Adipocyte (in vitro differentiated cells): ENCODE data around the gene C16orf89.

ENCODE experiments used
- DNase-seq: peaks from one replicate; pipeline ENCODE4 v3.0.0-alpha.2; 2015; ENCODE audit warnings: low read depth
- H3K27me3 ChIP-seq: replicated peaks from 2 replicates; pipeline ENCODE4 v1.7.0; 2013; ENCODE audit warnings: mild to moderate bottlenecking, low read length, moderate library complexity; ENCODE audit not compliant: control insufficient read depth, insufficient read depth
- H3K36me3 ChIP-seq: 2 replicates; pipeline ENCODE4 v1.7.0; 2013; ENCODE audit warnings: low read length, mild to moderate bottlenecking, moderate library complexity; ENCODE audit not compliant: control insufficient read depth, insufficient read depth, severe bottlenecking
- H3K4me1 ChIP-seq: 2 replicates; pipeline ENCODE4 v1.7.0; 2013; ENCODE audit warnings: mild to moderate bottlenecking, low read length, moderate library complexity; ENCODE audit not compliant: control insufficient read depth, insufficient read depth
- H3K4me3 ChIP-seq: 2 replicates; pipeline ENCODE4 v1.7.0; 2013; ENCODE audit warnings: mild to moderate bottlenecking, low read length, moderate library complexity
- H3K9ac ChIP-seq: 2 replicates; pipeline ENCODE4 v1.7.0; 2013; ENCODE audit warnings: mild to moderate bottlenecking, low read length, moderate library complexity
- H3K9me3 ChIP-seq: 2 replicates; pipeline ENCODE4 v1.7.0; 2013; ENCODE audit warnings: mild to moderate bottlenecking, low read length, moderate library complexity; ENCODE audit not compliant: control insufficient read depth

The C16orf89 gene

GRCh38 chr16:5034167-5034523, 31.6 kb downstream of the C16orf89 start:
- no peak for DNase-seq
- no peaks in the 10 kb centered on the region for H3K36me3 ChIP-seq
- peak overlapping the region; percentile 89 for H3K9ac ChIP-seq
- H3K9me3 ChIP-seq: no peaks in the 10 kb centered on the region
- peaks cover 12% of the 10 kb centered on the region for H3K4me1 ChIP-seq
- peaks cover 7% of the 10 kb centered on the region for H3K27me3 ChIP-seq
- H3K4me3 ChIP-seq: peak overlapping the region; percentile 91

DNA sequence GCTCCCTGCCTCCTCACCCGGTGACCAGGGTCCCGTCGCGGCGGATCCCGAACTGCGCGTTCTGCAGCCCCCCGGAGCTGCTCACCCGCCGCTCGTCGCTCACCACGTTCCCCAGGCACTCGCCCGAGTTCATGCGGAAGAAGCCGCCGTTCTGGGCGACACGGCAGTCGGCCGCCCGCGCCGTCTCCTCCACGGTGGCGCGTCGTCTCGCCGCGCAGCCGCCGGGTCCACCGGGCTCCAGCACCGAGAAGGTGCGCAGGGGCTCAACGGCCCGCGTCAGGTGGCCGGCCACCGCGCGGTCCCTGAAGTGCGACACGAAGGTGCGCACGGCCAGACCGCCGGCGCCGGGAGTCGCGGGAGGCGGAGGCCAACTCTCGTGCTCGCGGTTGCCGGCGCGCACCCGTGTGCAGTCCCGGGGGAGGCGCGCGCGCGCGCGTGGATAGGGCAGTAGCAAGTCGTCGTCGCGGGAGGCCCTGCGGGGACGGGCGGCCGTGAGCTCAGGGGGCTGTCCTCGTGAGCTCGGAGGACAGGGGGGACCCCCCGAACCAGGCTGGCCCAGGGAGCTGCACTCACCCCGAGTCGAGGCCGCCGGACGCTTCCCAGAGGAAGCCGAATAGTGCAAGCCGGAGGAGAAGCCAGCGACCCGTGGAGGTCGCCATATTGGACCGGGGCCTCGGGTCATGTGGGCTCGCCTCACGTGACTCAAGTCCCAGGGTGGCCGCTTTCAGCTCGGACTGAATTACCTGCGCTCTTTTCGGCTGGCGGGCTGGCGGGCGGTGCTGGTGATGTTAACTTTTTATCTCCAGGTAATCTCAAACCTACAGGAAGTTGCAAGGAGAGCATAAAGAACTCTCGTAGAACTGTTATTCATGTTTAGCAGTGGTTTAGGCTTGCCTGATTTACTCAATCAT, 32.2 kb downstream of the C16orf89 start, which contains the start of gene NAGPA:
TSS of gene NAGPA (minus strand) at position 680 of the 911 bp plus-strand sequence. CDS start at position 659, 21 bp downstream.
- peaks cover 12% of the 10 kb centered on the region for H3K4me1 ChIP-seq
- no peaks in the 10 kb centered on the region for H3K36me3 ChIP-seq
- peaks cover 7% of the 10 kb centered on the region for H3K27me3 ChIP-seq
- H3K4me3 ChIP-seq: peak within 1 kb of the TSS; percentile 91
- H3K9me3 ChIP-seq: no peaks in the 10 kb centered on the region
- DNase-seq: peak; percentile 90
- H3K9ac ChIP-seq: peak within 1 kb of the TSS; percentile 89

- H3K4me3 ChIP-seq: peak overlapping the region; percentile 91
- H3K27me3 ChIP-seq: peaks cover 4% of the 10 kb centered on the region
- H3K36me3 ChIP-seq: no peaks in the 10 kb centered on the region
- no peak for DNase-seq
- no peaks in the 10 kb centered on the region for H3K9me3 ChIP-seq
- peak overlapping the region; percentile 89 for H3K9ac ChIP-seq
- H3K4me1 ChIP-seq: peaks cover 12% of the 10 kb centered on the region
These were observed 33.0 kb downstream of the C16orf89 start for GRCh38 chr16:5032748-5033167.

DNA sequence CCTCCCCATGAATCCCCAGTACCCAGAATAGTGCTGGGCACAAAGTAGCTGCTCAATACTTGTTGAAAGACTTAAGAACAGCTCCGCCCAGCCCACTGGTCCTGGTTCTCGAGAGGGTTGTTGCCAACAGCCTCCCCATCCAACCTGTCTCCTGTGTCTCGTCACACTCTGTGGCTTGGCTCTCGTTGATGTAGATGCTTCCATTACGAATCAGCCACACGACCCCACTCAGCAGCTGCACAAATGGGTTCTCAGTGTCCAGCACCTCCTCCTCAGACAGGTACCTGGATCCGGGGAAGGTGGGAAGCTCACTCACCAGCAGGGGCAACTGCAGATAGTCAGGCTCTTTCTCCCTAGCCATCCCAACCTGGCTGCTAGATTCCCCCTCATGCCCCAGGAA, 34.2 kb downstream of the C16orf89 start:
- Histone ChIP-seq H3K4me3 (no peak overlapping the region), H3K9me3 (no peaks in the 10 kb centered on the region), H3K9ac (no peak overlapping the region), H3K4me1 (peaks cover 12% of the 10 kb centered on the region), H3K36me3 (no peaks in the 10 kb centered on the region), H3K27me3 (peaks cover 3% of the 10 kb centered on the region)
- no peak for DNase-seq

- Histone ChIP-seq H3K9ac (no peak overlapping the region), H3K9me3 (no peaks in the 10 kb centered on the region), H3K27me3 (no peaks in the 10 kb centered on the region), H3K4me1 (peaks cover 12% of the 10 kb centered on the region), H3K36me3 (no peaks in the 10 kb centered on the region), H3K4me3 (no peak overlapping the region)
- DNase-seq: no peak
These were observed 35.4 kb downstream of the C16orf89 start for GRCh38 chr16:5030251-5030870.

GRCh38 chr16:5028950-5029475, 36.7 kb downstream of the C16orf89 start:
- no peaks in the 10 kb centered on the region for H3K9me3 ChIP-seq
- H3K4me1 ChIP-seq: peaks cover 7% of the 10 kb centered on the region
- no peaks in the 10 kb centered on the region for H3K27me3 ChIP-seq
- no peak for DNase-seq
- H3K36me3 ChIP-seq: no peaks in the 10 kb centered on the region
- H3K4me3 ChIP-seq: no peak overlapping the region
- H3K9ac ChIP-seq: no peak overlapping the region

- Histone ChIP-seq H3K27me3 (peaks cover 2% of the 10 kb centered on the region), H3K36me3 (no peaks in the 10 kb centered on the region), H3K9me3 (no peaks in the 10 kb centered on the region), H3K9ac (no peak overlapping the region), H3K4me1 (peaks cover 1% of the 10 kb centered on the region), H3K4me3 (no peak overlapping the region)
- no peak for DNase-seq
These were observed 38.1 kb downstream of the C16orf89 start for GRCh38 chr16:5027575-5028235.

- no peak overlapping the region for H3K4me3 ChIP-seq
- H3K9ac ChIP-seq: no peak overlapping the region
- no peaks in the 10 kb centered on the region for H3K4me1 ChIP-seq
- peaks cover 7% of the 10 kb centered on the region for H3K27me3 ChIP-seq
- H3K9me3 ChIP-seq: no peaks in the 10 kb centered on the region
- no peaks in the 10 kb centered on the region for H3K36me3 ChIP-seq
- DNase-seq: no peak
These were observed 38.7 kb downstream of the C16orf89 start for GRCh38 chr16:5027086-5027485.

GRCh38 chr16:5026664-5027063, 39.1 kb downstream of the C16orf89 start:
- DNase-seq: no peak
- Histone ChIP-seq H3K9ac (no peak overlapping the region), H3K36me3 (no peaks in the 10 kb centered on the region), H3K9me3 (no peaks in the 10 kb centered on the region), H3K27me3 (peaks cover 11% of the 10 kb centered on the region), H3K4me3 (no peak overlapping the region), H3K4me1 (no peaks in the 10 kb centered on the region)

DNA sequence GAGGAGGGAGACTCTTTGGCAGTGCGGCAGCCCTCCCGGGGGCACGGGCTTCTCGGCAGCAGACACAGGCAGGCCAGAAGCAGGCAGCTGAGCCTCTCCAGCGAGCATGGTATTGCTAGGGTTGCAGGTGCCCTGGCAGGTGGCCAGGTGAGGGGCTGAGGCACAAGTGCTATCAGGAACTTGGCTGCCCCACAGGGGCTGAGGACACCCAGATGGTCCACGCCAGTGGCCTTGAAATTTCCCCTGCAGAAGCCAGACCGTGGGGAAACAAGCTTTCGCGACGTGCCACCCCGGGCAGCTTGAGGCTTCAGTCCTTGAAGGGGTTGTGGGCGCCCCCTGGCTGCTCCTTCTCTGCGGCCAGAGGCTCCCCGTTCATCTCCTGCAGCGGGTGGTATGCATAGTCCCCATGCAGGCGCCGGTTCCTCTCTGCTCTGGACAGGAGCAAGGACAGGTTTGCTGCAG, 40.6 kb downstream of the C16orf89 start:
- no peak overlapping the region for H3K9ac ChIP-seq
- DNase-seq: no peak
- peaks cover 24% of the 10 kb centered on the region for H3K27me3 ChIP-seq

GRCh38 chr16:5024632-5025031, 41.1 kb downstream of the C16orf89 start:
- Histone ChIP-seq H3K36me3 (no peaks in the 10 kb centered on the region), H3K9ac (no peak overlapping the region), H3K27me3 (peaks cover 30% of the 10 kb centered on the region), H3K9me3 (no peaks in the 10 kb centered on the region), H3K4me3 (no peak overlapping the region), H3K4me1 (no peaks in the 10 kb centered on the region)
- DNase-seq: peak; percentile 12

More for the DNA sequence above, 40.6 kb downstream of the C16orf89 start:
- H3K36me3 ChIP-seq: no peaks in the 10 kb centered on the region
- H3K9me3 ChIP-seq: no peaks in the 10 kb centered on the region
- H3K4me3 ChIP-seq: no peak overlapping the region
- no peaks in the 10 kb centered on the region for H3K4me1 ChIP-seq
